ENCODE results near the gene ATP5F1B. TPM values are rescaled to one million over a fixed set of nuclear protein-coding genes. Genes with fewer than 3 reads are reported as not detected.

The ATP5F1B gene
- total RNA-seq, 1 experiment from 2014 or later: 999 TPM

- 0 out of 2 replicates have a peak, but pooled peaks cover 3% of the 10 kb centered on the region for H3K36me3 ChIP-seq (ENCODE audit: control insufficient read depth, insufficient read depth, low read length)
- ChIA-PET CTCF (interaction anchor here (1.0 kb wide), 1 partner anchor 70 kb away, joined by 3 read pairs; no protein-coding TSS in a partner anchor), POLR2A (interaction anchor here (0.7 kb wide), 1 partner anchor 14 kb away, joined by 3 read pairs; no protein-coding TSS in a partner anchor)
- in situ Hi-C loops (cut with HindIII; ENCODE audit: low pct_unique_long_range_greater_than_20kb, low sequenced_read_pairs): no loop called here
- intact Hi-C loops (cut with micrococcal nuclease; ENCODE audit: unreplicated experiment): no loop called here
- no TSS peak for BruUV-seq (replicated peaks)
- no peaks in the 10 kb centered on the region for H3K4me1 ChIP-seq (ENCODE audit: control insufficient read depth, insufficient read depth, low read length)
- TF ChIP-seq TCF7L2 (IDR thresholded peaks at IDR 0.05; ENCODE audit: low read depth, low read length) (no peak), REST (IDR thresholded peaks at IDR 0.05; ENCODE audit: insufficient read depth in 1 of 2, low read depth in 2 of 2, low read length in 1 of 2) (no peak), POLR2AphosphoS5 (IDR thresholded peaks at IDR 0.05; ENCODE audit: low read depth, low read length) (no peak), SIN3A (IDR thresholded peaks at IDR 0.05; ENCODE audit: borderline replicate concordance, insufficient read depth, low read depth, low read length) (no peak), CTCF (IDR thresholded peaks at IDR 0.05) (no peak)
- DNase-seq (ENCODE audit: low read depth, low spot score): no peak
- no peaks in the 10 kb centered on the region for H3K27me3 ChIP-seq (ENCODE audit: control insufficient read depth, insufficient read depth, low read length)
- H3K9me3 ChIP-seq (ENCODE audit: control insufficient read depth, insufficient read depth, low read depth, low read length): no peaks in the 10 kb centered on the region
- no peak overlapping the region for H3K27ac ChIP-seq (ENCODE audit: low read length)
- no peak for ATAC-seq
- H3K4me3 ChIP-seq (ENCODE audit: low read depth in 2 of 2, low read length in 2 of 2): no peak overlapping the region
Measured at GRCh38 chr12:56591126-56591525, 54.7 kb downstream of the ATP5F1B start.

GRCh38 chr12:56590237-56590830, 55.5 kb downstream of the ATP5F1B start:
- H3K27me3 ChIP-seq (ENCODE audit: control insufficient read depth, insufficient read depth, low read length): no peaks in the 10 kb centered on the region
- BruUV-seq (replicated peaks): no TSS peak
- peak; percentile 77 for ATAC-seq
- no peaks in the 10 kb centered on the region for H3K4me1 ChIP-seq (ENCODE audit: control insufficient read depth, insufficient read depth, low read length)
- POLR2A ChIA-PET: interaction anchor here (0.7 kb wide), 1 partner anchor 13 kb away, joined by 3 read pairs; no protein-coding TSS in a partner anchor
- peak; percentile 20 for DNase-seq (ENCODE audit: low read depth, low spot score)
- H3K9me3 ChIP-seq (ENCODE audit: control insufficient read depth, insufficient read depth, low read depth, low read length): no peaks in the 10 kb centered on the region
- TF ChIP-seq CTCF (IDR thresholded peaks at IDR 0.05) (peak; percentile 77), POLR2AphosphoS5 (IDR thresholded peaks at IDR 0.05; ENCODE audit: low read depth, low read length) (no peak), TCF7L2 (IDR thresholded peaks at IDR 0.05; ENCODE audit: low read depth, low read length) (no peak), SIN3A (IDR thresholded peaks at IDR 0.05; ENCODE audit: borderline replicate concordance, insufficient read depth, low read depth, low read length) (no peak), REST (IDR thresholded peaks at IDR 0.05; ENCODE audit: insufficient read depth in 1 of 2, low read depth in 2 of 2, low read length in 1 of 2) (no peak)
- 0 out of 2 replicates have a peak, but pooled peaks cover 1% of the 10 kb centered on the region for H3K36me3 ChIP-seq (ENCODE audit: control insufficient read depth, insufficient read depth, low read length)
- intact Hi-C loops (cut with micrococcal nuclease; ENCODE audit: unreplicated experiment) (no loop called here), in situ Hi-C loops (cut with HindIII; ENCODE audit: low pct_unique_long_range_greater_than_20kb, low sequenced_read_pairs) (no loop called here)
- H3K27ac ChIP-seq (ENCODE audit: low read length): no peak overlapping the region
- CTCF ChIA-PET: interaction anchor here (1.0 kb wide), 1 partner anchor 69 kb away, joined by 3 read pairs; no protein-coding TSS in a partner anchor
- no peak overlapping the region for H3K4me3 ChIP-seq (ENCODE audit: low read depth in 2 of 2, low read length in 2 of 2)
